Measurements from ENCODE around the gene OR6B2.
A peak's percentile ranks its signal among the peaks of the same experiment; 100 is the strongest.

The OR6B2 gene

DNA sequence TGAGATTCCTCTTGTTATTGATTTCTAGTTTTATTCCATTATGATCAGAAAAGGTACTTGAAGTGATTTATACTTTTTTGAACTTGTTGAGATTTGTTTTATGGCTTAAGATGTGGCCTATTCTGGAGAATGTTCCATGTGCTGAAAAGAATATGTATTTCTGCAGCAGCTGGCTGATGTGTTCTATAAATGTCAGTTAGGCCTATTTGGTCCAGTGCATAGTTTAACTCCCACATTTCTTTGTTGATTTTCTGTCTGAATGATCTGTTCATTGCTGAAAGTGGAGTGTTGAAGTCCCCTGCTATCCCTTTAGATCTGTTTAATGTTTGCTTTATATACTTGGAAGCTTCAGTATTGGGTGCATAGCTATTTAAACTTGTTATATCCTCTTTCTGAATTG lies 7.1 kb upstream of the OR6B2 start:
- DNase-seq = no peak

DNA sequence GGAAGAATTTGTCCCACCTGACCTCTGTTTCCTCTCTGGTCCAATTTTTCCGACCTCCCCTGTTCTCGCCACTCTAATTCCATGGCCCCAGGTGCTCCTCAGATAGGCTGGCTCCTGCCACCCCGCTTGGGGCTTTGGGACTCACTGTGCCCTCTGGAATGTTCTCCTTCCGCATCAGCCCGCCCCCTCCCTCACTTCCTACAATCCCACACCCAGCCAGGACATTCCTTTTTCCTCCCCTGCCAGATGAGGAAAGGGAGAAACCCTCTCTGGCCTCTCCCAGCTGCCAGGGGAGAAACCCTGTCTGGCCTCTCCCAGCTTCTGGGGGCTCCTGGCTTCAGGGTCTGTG lies 3.1 kb upstream of the OR6B2 start:
- no peak for DNase-seq

DNA sequence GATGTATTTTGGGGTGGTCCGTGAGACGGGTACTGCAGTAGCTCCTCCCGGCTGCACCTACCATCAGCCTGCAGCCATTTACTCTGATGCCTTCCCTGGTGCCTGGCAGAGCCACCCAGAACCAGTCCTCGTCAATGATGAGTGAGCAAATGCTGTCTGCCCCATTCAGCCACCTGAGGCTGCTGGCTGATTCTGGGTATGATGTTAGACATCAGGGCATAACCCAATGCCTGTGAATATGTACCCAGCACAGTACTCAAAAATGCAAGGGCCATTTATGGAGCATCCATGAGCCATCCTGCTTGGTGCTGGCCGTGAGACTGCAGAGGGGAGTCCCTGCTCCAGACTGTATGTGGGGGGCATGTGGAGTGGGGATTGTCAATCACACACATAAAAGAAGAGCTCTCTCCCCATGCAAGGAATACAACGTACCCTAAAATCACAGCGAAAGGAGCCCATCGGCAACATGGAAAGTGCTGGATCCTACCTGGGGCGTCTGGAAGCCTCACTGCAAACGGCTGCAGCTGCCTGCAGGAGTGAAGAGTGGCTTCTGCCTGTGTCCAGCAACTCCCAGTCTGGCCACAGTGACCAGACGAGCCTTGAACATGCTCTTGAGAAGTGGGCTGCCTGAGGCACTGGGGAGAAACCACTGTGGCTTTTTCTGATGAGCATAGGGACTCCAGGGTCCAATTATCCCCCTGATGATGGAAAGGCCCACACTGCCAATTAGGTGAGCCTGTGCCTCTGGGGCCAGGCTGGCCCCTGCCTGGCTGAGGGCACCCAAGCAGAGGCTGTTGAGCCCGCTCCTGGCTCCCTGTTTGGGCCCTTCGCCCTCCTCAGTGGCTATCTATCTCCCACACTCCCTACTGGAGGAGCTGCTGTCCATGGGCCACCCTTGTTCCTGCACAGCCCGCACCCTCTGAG lies 2.4 kb upstream of the OR6B2 start:
- no peak for DNase-seq

DNA sequence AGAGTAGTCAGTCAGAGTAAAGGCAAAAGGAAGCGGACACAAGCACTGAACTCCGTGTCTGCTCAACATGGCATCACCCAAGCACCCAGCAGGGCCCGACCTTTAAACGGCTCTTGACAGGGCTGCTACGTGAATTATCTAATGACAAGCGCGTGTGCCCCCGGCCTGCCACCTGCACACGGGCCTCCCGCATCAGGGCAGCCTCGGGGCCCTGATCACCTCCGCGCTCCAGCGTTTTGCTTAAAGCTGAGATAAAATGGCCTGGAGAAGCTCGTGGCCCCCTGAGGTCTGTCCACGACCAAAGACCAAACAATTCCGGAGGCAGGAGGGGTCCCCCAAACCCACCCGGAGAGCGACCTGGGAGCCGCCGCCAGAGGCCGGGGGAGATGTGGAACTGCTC lies 5.5 kb downstream of the OR6B2 start:
- DNase-seq = no peak

DNA sequence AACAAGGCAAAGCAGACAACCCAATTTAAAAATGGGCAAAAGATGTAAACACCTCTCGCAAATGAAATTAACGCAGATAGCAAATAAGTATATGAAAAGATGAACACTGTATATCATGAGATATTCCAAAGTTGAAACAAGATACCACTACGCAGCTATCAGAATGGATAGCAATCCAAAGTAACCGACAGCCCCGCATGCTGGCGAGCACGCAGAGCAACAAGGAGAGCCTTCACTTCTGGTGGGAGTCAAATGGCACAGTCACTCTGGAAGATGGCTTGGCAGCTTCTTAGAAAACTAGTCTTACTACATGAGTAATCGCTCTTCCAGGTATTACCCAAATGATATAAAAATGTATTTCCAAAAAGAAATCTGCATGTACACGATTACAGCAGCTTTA lies 6.4 kb downstream of the OR6B2 start:
- DNase-seq = no peak

DNA sequence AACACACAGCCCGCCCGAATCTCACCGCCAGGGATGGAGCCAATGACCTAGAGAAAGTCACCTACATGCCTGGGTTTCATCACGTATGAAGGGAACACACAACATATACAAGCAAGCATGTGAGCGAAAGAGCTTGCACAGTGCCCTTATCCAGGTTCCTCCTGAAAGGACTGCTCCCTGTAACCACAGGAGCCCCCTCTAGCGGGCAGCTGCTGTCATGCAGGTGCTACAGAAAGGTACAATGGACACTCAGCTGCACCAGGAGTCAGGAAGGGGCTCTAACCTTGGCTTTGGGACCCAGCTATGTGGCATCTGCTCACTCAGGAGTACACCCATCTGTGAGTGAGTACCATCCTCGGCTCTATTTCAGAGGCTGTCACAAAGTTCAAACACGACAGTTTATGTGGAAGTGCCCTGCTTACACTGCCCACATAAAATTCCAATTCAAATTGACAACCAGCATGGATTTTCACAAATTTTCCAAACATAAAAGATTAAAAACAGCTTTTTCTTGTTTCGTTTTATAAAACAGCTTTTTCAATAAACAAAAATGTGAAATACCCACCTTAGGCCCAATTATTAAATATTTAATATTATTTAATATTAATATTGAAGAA lies 8.6 kb downstream of the OR6B2 start:
- peak; percentile 17 for DNase-seq

GRCh38 chr2:240018071-240018750 lies 12.0 kb downstream of the OR6B2 start:
- DNase-seq = no peak

DNA sequence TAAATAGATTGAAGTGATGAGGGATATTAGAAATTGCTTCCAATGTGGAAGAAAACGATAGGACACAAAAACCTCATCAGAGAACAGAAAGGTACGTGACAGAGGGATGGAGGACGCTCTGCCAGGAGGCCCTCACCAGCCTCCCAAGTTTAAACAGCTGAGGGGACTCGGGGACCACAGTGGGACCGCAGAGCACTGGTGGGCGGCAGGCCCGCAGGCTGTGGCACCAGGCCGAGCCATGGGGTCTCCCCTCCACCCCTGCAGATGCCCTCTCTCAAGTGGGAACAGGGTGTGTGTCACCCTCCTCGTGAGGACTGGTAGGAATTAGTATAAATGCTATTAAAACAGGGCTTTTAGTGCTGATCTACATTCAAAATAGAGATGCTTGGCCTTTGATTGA lies 15.9 kb downstream of the OR6B2 start:
- no peak for DNase-seq

- no peak for DNase-seq
Measured at GRCh38 chr2:240013343-240013742, 16.9 kb downstream of the OR6B2 start.

DNA sequence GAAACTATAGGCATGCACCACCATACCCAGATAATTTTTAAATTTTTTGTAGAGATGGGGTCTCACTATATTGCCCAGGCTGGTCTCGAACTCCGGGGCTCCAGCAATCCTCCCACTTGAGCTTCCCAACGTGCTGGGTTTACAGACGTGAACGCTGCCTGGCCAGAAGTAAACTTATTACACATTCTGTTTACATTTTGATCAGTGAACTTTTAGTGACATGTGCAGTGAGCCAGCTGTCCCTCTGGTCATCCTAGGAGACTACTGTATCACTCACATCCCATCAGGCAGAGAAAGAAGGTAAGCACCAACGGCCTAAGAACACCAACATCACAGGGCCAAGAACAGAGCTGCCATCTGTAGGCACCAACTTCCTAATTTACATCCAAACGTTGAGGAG lies 27.2 kb downstream of the OR6B2 start:
- DNase-seq = no peak

- DNase-seq = no peak
Measured at GRCh38 chr2:240000671-240001070, 29.6 kb downstream of the OR6B2 start.

DNA sequence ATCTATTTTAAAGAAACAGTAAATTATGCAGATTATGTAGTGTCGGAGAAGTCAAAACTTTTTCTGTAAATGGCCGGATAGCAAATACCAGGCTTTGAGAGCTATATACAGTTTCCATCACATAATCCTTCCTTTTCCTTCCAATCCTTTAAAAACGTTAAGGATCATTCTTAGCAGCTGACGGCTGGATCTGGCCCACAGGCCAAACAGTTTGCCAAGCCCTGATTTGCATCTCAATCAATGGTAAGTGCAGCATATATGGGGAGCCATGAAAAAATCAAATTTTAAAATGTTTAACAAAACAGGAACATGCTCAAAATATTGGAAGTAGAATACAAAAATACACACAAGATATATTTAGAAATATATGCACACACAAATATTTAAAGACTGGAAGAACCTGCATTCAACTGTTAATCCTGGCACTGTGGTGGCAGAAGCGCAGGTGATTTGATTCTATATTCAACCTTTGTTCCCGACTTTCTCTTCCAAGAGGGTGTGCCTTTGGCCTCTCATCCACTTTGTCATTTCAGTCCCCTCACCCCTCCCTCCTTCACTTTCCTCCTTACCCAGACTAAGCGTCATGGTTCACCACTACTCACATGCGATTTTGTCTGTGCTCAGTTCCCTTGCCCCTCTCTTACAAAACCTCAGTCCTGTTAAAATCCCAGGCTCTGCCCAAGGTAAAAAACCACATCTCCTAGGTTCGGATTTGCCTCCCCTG lies 32.4 kb downstream of the OR6B2 start:
- no peak for DNase-seq

DNA sequence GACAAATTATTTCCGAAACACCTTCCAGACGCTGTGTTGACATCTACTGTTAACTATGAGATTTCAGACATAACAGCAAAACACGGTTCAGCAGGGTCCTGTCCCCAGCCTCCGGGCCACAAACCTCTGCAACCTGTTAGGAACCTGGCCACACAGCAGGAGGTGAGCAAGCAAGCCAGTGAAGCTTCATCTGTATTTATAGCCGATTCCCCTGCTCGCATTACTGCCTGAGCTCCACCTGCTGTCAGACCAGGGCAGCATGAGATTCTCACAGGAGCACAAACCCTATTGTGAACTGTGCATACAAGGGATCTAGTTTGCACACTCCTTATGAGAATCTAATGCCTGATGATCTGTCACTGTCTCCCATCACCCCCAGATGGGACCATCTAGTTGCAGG lies 36.1 kb downstream of the OR6B2 start:
- DNase-seq = no peak

DNA sequence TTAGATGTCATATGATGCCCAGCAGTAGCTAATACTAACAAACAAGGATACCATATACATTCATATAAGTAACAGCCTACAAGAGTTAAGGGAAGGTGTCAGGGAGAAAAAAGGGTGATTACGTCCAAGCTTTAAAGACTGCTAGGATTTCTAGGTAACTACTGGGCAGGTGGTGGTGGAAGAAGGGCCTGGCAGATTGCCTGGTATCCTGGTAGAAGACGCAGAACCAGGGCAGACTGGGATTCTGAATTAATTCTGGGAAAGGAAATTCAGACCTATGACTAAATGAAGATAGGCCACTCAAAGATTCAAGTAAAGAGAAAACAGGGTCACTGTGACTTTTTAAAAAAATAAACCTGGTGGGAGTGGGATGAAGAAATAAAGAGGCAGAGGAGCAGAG lies 36.9 kb downstream of the OR6B2 start:
- no peak for DNase-seq

DNA sequence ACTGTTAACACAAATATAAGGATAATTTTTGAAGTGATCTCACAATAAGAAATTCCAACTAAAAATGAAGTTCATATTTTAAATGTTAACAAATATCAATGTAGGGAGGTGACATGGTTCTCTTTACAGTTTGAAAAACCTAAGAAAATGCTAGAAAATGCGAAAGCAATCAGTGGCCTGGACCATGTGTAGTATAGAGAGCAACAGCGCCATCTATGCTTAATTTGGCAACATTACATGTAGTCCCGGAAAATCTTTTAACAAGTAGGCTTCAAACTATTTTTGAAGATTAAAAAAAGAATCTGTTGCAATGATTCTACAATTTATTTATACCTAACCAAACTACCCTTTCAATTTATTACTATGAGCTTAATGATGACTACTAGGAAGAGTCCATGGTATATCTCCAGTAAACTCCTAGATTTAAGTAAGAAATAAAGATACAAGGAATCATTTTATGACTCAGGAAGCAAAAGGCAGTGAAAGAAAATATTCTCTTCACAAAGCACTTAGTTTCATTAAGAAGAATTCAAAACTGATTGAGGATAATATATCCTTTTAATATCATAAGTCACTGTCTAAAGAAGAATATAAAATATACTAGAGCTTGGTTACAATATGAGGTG lies 38.4 kb downstream of the OR6B2 start:
- peak; percentile 10 for DNase-seq

- DNase-seq = no peak
Measured at GRCh38 chr2:239990966-239991365, 39.3 kb downstream of the OR6B2 start.

DNA sequence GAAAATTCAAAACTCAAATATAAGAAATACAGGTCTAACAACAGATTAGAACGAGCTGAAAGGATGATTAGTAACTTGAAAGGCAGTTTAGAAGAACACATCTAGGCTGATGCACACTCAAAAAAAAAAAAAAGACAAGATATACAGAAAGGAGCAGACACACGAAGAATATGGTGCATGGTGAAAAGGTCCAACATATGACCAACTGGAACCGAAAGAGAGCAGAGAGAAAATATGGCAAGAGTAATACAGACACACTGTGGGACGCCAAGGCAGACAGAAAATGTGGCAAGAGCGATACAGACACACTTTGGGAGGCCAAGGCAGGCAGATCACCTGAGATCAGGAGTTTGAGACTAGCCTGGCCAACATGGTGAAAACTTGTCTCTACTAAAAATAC lies 44.9 kb downstream of the OR6B2 start:
- DNase-seq = no peak

DNA sequence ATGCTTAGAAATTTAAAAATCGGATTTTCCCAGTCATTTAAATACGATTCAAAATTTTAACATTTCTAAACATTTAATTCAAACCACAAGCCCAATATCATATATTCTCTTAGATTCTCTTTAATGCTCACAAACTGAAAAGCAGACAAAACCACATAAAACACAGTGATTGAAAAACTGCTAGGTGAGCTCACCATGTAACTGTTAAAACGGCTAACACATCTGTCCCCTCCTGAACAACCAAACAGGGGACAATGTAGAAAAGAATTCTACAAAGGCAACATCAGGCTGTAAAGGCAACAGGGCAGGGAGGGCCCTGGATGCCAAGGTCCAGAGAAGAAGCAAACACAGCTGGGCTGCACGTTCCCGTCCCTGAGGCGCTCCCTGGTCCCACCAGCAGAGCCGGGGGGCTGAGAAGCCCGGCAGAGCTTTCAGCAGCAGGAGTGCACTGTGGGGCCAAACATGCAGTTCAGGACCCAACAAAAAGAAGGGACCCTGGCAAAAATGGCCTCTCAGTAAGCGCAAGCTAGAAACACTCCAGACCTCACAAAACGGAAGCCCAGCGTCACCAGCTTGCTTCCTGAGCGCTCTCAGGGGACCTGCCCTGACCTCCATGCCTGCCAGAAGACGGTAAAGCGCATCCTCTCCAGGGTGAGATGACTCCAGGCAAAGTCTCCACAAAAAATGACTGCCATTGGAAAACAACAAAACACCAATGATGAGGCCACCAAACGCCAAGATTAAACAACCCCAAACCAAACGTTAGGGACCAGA lies 45.6 kb downstream of the OR6B2 start:
- DNase-seq = no peak

- DNase-seq = no peak
Measured at GRCh38 chr2:239983004-239983778, 47.0 kb downstream of the OR6B2 start.

Data from NCI-H1105 (cell line).